Breast epithelium (tissue), 3 donors: Measurements from ENCODE around the gene C20orf144.

Experiments used
- POLR2A ChIP-seq: fragments of 450-650 bp; IDR thresholded peaks from one replicate; pipeline ENCODE4 v1.6.1; 2016; ENCODE audit warnings: antibody characterized with exemption, mild to moderate bottlenecking, moderate library complexity
- TF ChIP-seq, protein P1 (sequence below), 3 donors: fragments of 450-650 bp; IDR thresholded peaks; one replicate each; pipeline ENCODE4 v1.5.1; 2016 to 2017; ENCODE audit warnings: antibody characterized with exemption in 3 of 3, mild to moderate bottlenecking in 3 of 3, moderate library complexity in 3 of 3

DNA sequence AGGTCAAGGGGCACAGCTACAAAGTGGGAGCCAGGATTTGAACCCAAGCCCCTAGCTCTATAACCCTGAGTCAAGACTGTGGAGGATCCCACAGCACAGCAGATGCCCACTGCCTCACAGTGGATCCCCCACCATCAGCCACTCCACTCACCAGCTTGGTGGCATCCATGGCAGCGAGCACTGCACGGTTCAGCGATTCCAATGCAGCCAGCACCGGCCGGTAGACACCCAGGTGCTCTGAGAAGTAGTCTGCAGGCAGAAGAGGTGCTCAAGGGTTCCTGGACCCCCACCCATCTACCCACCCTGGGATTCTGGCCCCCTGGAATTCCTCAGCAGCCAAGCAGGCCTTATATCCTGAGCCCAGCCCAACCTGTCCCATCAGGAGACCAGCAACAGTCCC lies 7.1 kb downstream of the C20orf144 start:
- no peak for TF ChIP-seq POLR2A
- TF ChIP-seq, protein P1, sequence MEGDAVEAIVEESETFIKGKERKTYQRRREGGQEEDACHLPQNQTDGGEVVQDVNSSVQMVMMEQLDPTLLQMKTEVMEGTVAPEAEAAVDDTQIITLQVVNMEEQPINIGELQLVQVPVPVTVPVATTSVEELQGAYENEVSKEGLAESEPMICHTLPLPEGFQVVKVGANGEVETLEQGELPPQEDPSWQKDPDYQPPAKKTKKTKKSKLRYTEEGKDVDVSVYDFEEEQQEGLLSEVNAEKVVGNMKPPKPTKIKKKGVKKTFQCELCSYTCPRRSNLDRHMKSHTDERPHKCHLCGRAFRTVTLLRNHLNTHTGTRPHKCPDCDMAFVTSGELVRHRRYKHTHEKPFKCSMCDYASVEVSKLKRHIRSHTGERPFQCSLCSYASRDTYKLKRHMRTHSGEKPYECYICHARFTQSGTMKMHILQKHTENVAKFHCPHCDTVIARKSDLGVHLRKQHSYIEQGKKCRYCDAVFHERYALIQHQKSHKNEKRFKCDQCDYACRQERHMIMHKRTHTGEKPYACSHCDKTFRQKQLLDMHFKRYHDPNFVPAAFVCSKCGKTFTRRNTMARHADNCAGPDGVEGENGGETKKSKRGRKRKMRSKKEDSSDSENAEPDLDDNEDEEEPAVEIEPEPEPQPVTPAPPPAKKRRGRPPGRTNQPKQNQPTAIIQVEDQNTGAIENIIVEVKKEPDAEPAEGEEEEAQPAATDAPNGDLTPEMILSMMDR (IDR thresholded peaks at IDR 0.05) = no peak
